Measurements from ENCODE around the gene STK11. TPM values are rescaled to one million over a fixed set of nuclear protein-coding genes. Genes with fewer than 3 reads are reported as not detected.

STK11 gene
- total RNA-seq, 2 donors from 2014 or later: 62.0 to 64.7 TPM

DNA sequence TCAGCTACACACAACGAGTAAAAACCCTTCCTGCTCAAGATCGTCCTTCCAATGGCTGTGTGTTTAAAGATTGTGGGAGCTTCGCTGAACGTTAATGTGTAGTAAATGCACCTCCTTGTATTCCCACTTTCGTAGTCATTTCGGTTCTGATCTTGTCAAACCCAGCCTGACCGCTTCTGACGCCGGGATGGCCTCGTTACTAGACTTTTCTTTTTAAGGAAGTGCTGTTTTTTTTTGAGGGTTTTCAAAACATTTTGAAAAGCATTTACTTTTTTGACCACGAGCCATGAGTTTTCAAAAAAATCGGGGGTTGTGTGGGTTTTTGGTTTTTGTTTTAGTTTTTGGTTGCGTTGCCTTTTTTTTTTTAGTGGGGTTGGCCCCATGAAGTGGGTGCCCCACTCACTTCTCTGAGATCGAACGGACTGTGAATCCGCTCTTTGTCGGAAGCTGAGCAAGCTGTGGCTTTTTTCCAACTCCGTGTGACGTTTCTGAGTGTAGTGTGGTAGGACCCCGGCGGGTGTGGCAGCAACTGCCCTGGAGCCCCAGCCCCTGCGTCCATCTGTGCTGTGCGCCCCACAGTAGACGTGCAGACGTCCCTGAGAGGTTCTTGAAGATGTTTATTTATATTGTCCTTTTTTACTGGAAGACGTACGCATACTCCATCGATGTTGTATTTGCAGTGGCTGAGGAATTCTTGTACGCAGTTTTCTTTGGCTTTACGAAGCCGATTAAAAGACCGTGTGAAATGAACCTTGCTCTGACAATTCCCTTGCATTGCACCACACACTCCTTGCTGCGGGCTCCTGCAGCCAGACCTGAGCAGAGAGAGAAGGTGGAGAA lies 67.1 kb downstream of the STK11 start:
- Histone ChIP-seq H3K27ac (peak overlapping the region; percentile 12 to 96), H3K9me3 (no peaks in the 10 kb centered on the region), H3K4me3 (peak overlapping the region in 1 of 2 donors; percentile 61), H3K4me1 (peaks cover 0 to 79% of the 10 kb centered on the region in 2 donors), H3K36me3 (peaks cover 48% of the 10 kb centered on the region), H3K27me3 (no peaks in the 10 kb centered on the region)
- no peak for TF ChIP-seq CTCF (IDR thresholded peaks at IDR 0.05)
- no peak for DNase-seq (ENCODE audit: low spot score)

DNA sequence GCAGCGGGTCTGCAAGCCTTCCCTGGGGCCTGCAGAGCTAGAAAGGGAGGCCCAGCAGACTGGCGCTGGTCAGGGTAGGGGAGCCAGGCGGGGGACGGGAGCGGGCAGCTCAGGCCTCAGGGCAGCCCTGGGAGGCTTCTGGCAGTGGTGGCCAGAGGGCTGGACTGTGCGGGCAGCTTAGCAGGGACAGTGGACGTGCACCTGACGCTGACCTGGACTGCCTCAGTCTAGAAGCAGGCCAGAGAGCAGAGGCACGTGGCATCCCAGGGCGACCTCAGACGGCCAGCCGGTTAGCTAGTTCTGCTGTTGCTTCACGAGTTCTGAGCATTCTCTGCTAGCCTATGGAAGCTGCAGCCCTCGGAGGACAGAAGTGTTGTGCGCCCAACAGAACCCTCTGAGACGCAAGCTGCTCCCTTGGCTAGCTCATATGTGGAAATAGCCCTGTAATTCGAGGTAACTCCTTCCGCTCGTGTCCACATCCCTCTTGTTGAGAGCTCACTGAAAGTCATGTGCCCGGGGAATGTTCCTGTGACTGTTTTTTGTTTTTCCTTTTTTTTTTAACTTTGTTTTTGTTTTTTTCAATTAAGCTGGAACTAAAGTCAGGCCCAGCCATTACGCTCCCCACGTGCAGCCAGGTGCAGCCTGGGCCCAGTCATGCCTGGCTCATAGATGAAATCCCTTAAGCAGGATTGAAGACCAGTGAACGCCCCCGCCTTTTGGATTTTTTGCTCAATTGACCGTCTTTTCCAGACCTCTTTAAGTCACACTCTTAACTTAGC lies 67.9 kb downstream of the STK11 start:
- H3K36me3 ChIP-seq: peaks cover 48% of the 10 kb centered on the region
- H3K4me1 ChIP-seq: peaks cover 0 to 70% of the 10 kb centered on the region in 2 donors
- no peak for TF ChIP-seq CTCF (IDR thresholded peaks at IDR 0.05)
- H3K27me3 ChIP-seq: no peaks in the 10 kb centered on the region
- peak overlapping the region; percentile 96 to 98 for H3K27ac ChIP-seq
- DNase-seq (ENCODE audit: low spot score): no peak
- H3K9me3 ChIP-seq: no peaks in the 10 kb centered on the region
- H3K4me3 ChIP-seq: no peak overlapping the region

GRCh38 chr19:1274081-1274851 lies 68.7 kb downstream of the STK11 start:
- peaks cover 55% of the 10 kb centered on the region for H3K36me3 ChIP-seq
- peaks cover 0 to 66% of the 10 kb centered on the region in 2 donors for H3K4me1 ChIP-seq
- H3K4me3 ChIP-seq: peak overlapping the region; percentile 71 to 77
- peak overlapping the region; percentile 96 to 98 for H3K27ac ChIP-seq
- no peak for TF ChIP-seq CTCF (IDR thresholded peaks at IDR 0.05)
- H3K9me3 ChIP-seq: no peaks in the 10 kb centered on the region
- H3K27me3 ChIP-seq: no peaks in the 10 kb centered on the region
- DNase-seq (ENCODE audit: low spot score): no peak

DNA sequence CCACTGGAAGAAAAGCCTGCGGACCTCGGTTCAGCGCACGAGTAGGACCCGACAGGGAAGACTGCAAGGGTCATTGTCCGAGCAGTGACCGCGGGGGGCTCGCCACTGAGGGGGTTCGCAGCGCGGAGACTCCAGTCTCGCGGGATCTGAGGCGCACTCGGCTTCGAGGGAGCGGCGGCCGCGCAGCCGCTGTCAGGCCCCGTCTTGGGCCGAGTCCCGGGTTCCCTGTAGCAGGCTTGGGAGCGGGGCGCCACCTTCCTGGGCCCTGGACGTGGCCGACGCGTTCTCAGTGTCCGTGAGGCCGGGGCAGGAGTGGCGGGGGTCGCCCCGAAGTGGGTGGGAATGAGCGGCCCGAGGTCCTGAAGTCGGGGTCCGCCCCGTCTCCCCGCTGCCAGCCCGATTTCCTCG lies 69.3 kb downstream of the STK11 start:
- Histone ChIP-seq H3K27me3 (no peaks in the 10 kb centered on the region), H3K4me3 (peak overlapping the region; percentile 71 to 77), H3K4me1 (peaks cover 0 to 64% of the 10 kb centered on the region in 2 donors), H3K9me3 (no peaks in the 10 kb centered on the region), H3K36me3 (peaks cover 57% of the 10 kb centered on the region), H3K27ac (peak overlapping the region; percentile 96 to 98)
- no peak for TF ChIP-seq CTCF (IDR thresholded peaks at IDR 0.05)
- no peak for DNase-seq (ENCODE audit: low spot score)

DNA sequence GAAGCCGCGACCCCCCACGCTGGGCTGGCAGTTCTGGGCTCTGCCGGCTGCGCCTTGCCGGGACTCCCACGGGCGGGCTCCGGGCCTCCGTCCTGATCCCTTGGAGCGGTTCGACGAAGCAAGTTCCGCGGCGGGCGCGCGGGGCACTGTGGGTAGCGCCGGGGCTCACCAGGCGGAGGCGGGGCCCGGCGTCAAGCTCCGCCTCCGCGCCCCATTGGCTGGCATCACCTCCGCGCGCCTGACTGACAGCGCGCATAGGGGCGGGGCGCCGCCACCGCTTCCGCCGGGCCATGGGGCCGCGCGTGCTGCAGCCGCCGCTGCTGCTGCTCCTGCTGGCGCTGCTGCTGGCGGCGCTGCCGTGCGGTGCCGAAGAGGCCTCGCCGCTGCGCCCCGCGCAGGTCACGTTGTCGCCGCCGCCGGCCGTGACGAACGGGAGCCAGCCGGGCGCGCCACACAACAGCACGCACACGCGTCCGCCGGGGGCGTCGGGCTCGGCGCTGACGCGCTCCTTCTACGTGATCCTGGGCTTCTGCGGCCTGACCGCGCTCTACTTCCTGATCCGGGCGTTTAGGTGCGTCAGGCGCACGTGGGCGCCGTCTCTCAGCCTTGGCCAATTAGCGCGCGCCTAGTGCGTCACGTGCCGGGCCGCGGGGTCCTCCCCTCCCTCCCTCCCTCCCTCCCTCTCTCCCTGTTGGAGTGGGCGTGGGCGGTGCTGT lies 69.8 kb downstream of the STK11 start, which contains the start of gene FAM174C:
TSS of gene FAM174C (plus strand) at position 271 of the 716 bp plus-strand sequence. CDS start at position 291, 20 bp downstream.
- peak; percentile 96 for DNase-seq (ENCODE audit: low spot score)
- Histone ChIP-seq H3K27me3 (no peaks in the 10 kb centered on the region), H3K27ac (peak within 1 kb of the TSS; percentile 96 to 98), H3K36me3 (peaks cover 57% of the 10 kb centered on the region), H3K4me1 (peaks cover 0 to 59% of the 10 kb centered on the region in 2 donors), H3K9me3 (no peaks in the 10 kb centered on the region), H3K4me3 (peak within 1 kb of the TSS; percentile 71 to 77)
- TF ChIP-seq CTCF (IDR thresholded peaks at IDR 0.05): no peak

Measured in right atrium auricular region (tissue), 2 donors.